GM12873 (cell line): ENCODE data around the gene UFD1.

Experiments
- CTCF ChIP-seq: IDR thresholded peaks from 2 replicates; pipeline ENCODE4 v1.5.1; 2012; ENCODE audit warnings: low read depth, mild to moderate bottlenecking, moderate library complexity, low read length, control low read depth; ENCODE audit not compliant: insufficient read depth; ENCODE audit errors: missing control alignments

Gene UFD1

DNA sequence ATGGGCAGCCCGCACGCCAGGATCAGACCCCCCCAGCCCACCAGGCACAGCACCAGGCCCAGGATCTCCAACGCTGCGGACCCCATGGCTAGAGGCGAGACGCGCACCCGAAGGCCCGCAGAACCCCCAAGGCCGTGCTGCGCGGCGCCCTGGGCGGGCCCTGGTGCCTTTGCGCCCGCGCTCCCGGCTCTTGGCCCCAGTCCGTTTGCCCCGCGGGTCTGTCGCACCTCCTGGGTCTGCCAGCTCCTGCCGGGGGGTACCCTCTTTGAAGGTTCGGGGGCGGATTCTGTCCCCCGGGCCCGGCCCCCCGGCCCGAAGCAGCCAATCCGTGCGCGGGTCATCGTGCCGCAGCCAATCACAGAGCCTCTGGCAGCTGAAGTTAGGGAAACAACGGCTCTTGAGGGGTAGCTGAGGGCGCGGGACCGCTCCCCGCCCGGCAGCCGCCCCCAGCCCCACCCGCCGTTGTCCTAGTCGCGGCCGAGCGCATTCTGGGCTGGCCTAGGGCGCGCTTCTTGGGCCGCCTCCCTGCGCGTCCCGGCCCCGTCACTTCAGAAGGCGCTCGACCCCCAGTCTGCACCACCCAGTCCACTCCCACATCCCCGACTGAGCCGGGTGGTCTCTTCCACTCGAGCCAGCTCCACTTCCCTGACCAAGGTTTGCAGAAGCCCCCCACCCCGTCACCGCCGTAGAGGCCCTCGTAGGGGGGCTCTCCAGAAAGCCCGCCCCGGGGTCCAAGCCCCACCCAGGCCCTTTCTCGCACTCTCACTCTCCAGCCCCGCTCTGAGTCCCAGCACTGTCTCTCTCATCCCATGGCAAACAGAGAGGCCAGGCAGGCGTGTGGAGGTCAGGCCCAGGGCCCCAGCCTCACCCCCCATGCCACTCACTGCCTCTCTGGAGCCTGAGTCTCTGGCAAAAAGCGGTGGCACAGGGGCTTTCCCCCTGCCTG is 45.5 kb upstream of the UFD1 start, which contains the start of gene CLDN5:
TSS of gene CLDN5 (minus strand) at position 241 of the 946 bp plus-strand sequence. CDS start at position 86, 155 bp downstream.
- TF ChIP-seq CTCF, result no peak

GRCh38 chr22:19523240-19524169 is 44.5 kb upstream of the UFD1 start:
- TF ChIP-seq CTCF, result no peak

GRCh38 chr22:19522881-19523239 is 43.9 kb upstream of the UFD1 start:
- TF ChIP-seq CTCF, result no peak

GRCh38 chr22:19522190-19522880 is 43.3 kb upstream of the UFD1 start:
- TF ChIP-seq CTCF, result no peak

- TF ChIP-seq CTCF, result no peak
These were observed 41.7 kb upstream of the UFD1 start for GRCh38 chr22:19520566-19521305.

DNA sequence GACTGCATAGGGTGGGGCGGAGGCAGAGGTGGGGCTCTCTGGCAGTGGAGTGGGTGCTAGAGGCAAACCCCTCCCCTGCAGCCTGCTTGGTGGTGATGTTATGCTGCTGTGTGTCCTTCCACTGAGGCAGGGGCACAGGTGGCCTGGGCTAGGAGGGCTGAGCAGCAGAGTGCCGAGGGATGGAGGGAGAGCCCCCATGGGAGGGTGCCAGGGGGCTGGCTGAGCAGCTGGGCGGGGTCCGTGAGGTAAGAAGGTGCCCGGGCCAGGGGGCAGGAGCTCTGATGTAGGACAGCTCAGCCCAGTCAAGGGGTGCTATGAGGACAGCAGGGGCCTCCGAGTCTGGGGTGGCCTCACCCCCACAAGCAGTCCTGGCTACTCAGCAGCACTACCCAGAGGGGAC is 41.0 kb upstream of the UFD1 start:
- no peak for TF ChIP-seq CTCF
